Measurements from ENCODE around the gene APOB. TPM values are rescaled to one million over a fixed set of nuclear protein-coding genes. Genes with fewer than 3 reads are reported as not detected.

Gene APOB
- total and polyA plus RNA-seq, 2 of the 13 experiments (the other 11 are each of a cell fraction or from before 2014, with no cell fraction given) = 1,569 to 2,515 TPM

GRCh38 chr2:21013043-21013816 lies 30.6 kb downstream of the APOB start (continued):
- TF ChIP-seq NFAT5 (CRISPR knock-in tag; IDR thresholded peaks at IDR 0.05) (peak; percentile 34; the same call in 1 of the 2 replicates), HNF4A (CRISPR knock-in tag; IDR thresholded peaks at IDR 0.05) (peak; percentile 6; the same call in 1 of the 2 replicates), YY1 (IDR thresholded peaks at IDR 0.05; ENCODE audit: insufficient read depth, insufficient replicate concordance, low read depth, low read length) (no peak), SPEN (CRISPR knock-in tag; IDR thresholded peaks at IDR 0.05; ENCODE audit: low read depth) (no peak), AFF4 (CRISPR knock-in tag; IDR thresholded peaks at IDR 0.05) (peak; percentile 82), ZFYVE20 (CRISPR knock-in tag; IDR thresholded peaks at IDR 0.05; ENCODE audit: borderline replicate concordance, low read depth) (no peak), BRF2 (CRISPR knock-in tag; IDR thresholded peaks at IDR 0.05) (no peak; the same call in 1 of the 2 replicates), BORCS8-MEF2B (CRISPR knock-in tag; IDR thresholded peaks at IDR 0.05) (peak; percentile 56; the same call in 1 of the 2 replicates), POLR2AphosphoS5 (IDR thresholded peaks at IDR 0.05; ENCODE audit: low read depth, low read length) (peak; percentile 63), ZNF264 (CRISPR knock-in tag; IDR thresholded peaks at IDR 0.05) (no peak), ZNF501 (CRISPR knock-in tag; IDR thresholded peaks at IDR 0.05) (no peak), ZNF713 (CRISPR knock-in tag; IDR thresholded peaks at IDR 0.05) (no peak), AGO2 (optimal IDR thresholded peaks at IDR 0.05; ENCODE audit: low read depth, low read length) (peak; percentile 92), ZSCAN25 (CRISPR knock-in tag; IDR thresholded peaks at IDR 0.05) (no peak), DNMT1 (CRISPR knock-in tag; IDR thresholded peaks at IDR 0.05) (0 out of 2 replicates have a peak, but pooled peaks have one; percentile 60), ZNF274 (CRISPR knock-in tag; IDR thresholded peaks at IDR 0.05) (no peak), RBM39 (IDR thresholded peaks at IDR 0.05; ENCODE audit: low read depth, low read length, poor library complexity, severe bottlenecking) (no peak)

Data from HepG2 (cell line).